GM15510 (cell line): ENCODE results near the gene PGAM2.
A peak's percentile ranks its signal among the peaks of the same experiment; 100 is the strongest.

Experiments
- POLR2A ChIP-seq: IDR thresholded peaks from 3 replicates; pipeline ENCODE4 v1.6.1; 2011; ENCODE audit warnings: borderline replicate concordance; ENCODE audit not compliant: insufficient read length; ENCODE audit errors: extremely low read depth

The PGAM2 gene

GRCh38 chr7:44065431-44066110 lies at the start of gene PGAM2:
Gene PGAM2 (minus strand): TSS chr7:44065567. CDS start chr7:44065529, 38 bp downstream.
- TF ChIP-seq POLR2A = peak; percentile 11

DNA sequence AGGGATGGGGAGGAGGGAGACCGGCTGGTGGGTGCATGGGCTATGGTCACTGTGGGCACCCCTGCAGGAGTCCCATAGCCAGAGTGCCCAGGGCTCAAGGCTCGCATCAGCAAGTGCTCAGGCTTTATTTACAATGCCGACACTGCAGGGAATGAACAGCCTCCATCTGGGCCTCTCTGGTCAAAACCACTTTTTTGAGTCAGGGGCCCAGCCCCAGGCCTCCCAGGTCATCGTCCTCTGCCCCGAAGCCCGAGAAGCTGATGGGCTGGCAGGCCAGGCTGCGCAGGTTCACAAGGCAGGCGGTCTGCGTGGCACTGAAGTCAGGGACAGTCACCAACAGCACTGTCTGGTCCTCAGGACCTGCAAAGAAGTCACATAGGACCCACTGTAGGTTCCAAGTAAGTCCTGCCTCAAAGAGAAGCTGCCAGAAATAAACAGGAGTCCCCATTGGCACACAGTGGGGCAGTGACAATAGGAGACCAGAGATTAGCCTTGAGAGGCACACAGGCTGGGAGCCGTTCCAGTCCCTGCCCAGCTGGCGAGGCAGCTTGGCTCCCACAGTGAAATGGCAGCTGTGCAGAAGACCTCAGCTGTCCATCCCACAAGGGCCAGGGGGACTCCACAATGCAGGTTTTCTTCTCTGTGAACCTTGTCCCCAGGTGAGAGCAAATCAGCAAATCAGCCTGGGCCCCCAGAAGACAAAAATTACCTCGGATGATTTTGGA lies 49.4 kb upstream of the PGAM2 start:
- no peak for TF ChIP-seq POLR2A

DNA sequence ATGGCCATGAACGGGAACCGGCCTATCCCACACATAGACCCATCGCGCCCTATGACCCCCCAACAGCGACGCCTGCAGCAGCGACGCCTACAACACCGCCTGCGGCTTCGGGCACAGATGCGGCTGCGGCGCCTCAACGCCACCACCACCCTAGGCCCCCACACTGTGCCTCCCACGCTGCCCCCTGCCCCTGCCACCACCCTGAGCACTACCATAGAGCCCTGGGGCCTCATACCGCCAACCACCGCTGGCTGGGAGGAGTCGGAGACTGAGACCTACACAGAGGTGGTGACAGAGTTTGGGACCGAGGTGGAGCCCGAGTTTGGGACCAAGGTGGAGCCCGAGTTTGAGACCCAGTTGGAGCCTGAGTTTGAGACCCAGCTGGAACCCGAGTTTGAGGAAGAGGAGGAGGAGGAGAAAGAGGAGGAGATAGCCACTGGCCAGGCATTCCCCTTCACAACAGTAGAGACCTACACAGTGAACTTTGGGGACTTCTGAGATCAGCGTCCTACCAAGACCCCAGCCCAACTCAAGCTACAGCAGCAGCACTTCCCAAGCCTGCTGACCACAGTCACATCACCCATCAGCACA lies 48.5 kb upstream of the PGAM2 start:
- no peak for TF ChIP-seq POLR2A

- no peak for TF ChIP-seq POLR2A
These were observed 47.8 kb upstream of the PGAM2 start for GRCh38 chr7:44112997-44113763.

GRCh38 chr7:44112231-44112996 lies 47.0 kb upstream of the PGAM2 start:
- TF ChIP-seq POLR2A = no peak

DNA sequence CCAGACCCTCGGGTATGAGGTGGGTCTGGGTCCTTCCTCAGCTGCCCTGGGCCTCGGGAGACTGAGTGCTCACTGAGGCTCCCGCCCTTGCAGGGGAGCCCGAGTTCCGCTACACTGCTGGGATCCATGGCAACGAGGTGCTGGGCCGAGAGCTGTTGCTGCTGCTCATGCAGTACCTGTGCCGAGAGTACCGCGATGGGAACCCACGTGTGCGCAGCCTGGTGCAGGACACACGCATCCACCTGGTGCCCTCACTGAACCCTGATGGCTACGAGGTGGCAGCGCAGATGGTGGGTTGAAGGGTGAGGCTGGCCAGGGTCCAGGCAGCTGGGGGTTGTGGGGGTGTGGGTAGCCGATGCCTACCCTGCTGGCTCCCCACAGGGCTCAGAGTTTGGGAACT lies 46.4 kb upstream of the PGAM2 start:
- no peak for TF ChIP-seq POLR2A

- TF ChIP-seq POLR2A = no peak
These were observed 45.6 kb upstream of the PGAM2 start for GRCh38 chr7:44110719-44111635.

DNA sequence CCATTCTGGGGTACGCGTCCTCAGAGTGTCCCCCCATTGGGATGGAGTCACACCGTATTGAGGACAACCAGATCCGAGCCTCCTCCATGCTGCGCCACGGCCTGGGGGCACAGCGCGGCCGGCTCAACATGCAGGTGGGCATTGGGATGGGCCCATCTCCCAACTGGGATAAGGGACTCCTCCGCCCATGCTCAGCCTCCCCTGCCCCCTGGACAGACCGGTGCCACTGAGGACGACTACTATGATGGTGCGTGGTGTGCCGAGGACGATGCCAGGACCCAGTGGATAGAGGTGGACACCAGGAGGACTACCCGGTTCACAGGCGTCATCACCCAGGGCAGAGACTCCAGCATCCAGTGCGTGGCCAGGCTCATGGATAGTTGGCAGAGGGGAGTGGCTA lies 44.6 kb upstream of the PGAM2 start:
- TF ChIP-seq POLR2A = no peak

DNA sequence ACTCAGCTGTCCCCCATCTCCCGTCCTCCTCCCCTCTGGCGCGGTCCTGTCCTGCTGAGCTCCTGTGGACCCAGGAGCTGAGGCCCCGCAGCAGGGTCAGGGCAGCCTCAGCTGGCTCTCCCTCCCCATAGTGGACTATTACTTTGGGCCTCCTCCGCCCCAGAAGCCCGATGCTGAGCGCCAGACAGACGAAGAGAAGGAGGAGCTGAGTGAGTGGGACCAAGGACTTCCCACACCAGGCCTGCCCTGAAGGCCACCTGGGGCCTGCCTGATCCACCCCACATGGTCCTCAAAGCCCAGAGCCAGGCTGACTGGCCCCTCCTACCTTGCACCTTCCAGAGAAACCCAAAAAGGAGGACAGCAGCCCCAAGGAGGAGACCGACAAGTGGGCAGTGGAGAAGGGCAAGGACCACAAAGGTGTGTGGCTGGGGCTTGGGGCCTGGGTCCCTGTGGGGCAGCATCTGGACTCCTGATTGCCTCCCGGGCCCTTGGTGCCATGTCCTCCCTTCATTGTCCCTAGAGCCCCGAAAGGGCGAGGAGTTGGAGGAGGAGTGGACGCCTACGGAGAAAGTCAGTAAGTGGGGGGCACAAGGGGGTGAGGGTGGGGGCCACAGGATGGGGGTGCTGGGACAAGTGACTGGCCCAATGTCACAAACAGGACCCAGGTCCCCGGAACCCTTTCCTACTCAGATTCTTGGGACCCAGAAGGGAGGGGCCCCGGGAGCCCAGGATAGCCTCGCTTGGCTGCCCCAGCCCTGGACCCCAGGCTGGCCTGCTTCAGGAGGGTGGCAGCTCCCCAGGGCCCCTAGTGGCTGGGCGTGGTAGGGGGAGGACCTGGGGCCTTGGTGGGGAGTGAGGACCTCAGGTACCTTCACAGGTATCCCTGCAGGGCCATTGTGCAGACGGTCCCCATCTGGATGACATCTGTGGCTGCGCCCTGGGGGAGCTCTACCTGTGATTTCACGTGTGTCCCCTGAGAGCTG lies 43.7 kb upstream of the PGAM2 start:
- no peak for TF ChIP-seq POLR2A

DNA sequence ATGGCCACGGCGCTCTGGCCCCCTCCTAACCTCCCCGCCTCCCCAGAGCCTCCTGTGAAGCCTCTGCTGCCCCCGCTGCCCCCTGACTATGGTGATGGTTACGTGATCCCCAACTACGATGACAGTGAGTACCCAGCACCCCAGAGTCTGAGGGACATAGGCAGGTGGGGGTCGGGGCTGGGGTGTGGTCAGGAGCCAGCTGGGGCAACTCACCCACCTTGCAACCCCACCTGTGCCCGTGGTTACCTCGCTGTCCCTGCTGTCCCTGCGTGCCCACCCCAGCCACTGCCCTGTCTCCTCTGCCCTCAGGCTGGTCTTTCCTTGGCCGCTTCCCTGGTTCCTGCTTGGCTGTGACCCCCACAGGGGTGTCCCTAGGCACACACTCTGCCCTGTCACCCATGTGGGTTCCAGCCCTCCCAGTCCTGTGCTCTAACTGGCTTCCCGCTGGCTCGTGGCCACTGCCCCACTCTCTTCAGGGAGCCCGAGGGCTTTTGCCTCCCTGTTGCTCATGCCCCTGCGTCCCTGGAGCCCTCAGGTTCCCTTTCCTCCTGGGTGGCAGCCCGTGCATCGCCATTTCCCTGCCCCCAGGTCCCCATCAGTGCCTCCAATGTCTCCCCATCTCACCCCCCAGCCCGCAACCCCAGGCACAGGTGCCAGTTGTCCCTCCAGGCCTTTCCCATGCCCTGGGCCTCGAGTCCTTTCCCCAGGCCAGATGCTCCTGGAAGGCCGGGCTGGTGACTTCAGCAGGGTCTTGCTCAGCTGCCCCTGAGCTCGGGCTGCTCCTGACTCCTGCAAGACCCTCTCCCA lies 42.8 kb upstream of the PGAM2 start:
- no peak for TF ChIP-seq POLR2A

DNA sequence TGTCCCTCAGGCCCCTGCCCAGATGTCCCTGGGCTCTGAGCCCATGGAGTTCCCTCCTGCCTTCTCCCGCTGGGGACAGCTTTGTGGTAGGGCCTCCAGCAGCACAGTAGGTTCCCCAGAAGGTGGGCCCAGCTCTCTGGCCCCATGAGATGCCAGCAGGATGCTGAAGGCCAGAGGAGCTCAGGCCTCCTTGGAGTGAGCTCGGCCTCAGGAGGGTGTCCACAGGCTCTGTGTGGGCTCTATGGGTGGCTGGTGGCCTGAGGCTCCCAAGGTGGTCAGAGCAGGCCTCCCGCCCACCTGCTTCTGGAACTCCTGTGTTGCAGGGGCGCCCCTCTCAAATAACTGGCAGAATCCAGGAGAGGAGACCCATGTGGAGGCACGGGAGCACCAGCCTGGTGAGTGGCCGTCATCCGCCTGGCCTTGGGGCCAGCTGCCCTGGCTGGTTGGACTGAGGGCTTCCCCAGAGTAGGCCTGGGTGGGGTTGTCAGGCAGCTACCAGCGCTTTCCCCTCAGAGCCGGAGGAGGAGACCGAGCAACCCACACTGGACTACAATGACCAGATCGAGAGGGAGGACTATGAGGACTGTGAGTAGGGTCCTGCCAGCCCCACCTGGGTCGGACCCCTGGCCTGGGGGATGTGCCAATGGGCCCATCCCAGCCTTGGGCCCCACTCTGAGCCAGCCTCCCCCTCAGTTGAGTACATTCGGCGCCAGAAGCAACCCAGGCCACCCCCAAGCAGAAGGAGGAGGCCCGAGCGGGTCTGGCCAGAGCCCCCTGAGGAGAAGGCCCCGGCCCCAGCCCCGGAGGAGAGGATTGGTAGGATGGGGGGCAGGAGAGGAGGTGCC lies 42.0 kb upstream of the PGAM2 start:
- TF ChIP-seq POLR2A = no peak
